ENCODE results near the gene BLID.

BLID gene

DNA sequence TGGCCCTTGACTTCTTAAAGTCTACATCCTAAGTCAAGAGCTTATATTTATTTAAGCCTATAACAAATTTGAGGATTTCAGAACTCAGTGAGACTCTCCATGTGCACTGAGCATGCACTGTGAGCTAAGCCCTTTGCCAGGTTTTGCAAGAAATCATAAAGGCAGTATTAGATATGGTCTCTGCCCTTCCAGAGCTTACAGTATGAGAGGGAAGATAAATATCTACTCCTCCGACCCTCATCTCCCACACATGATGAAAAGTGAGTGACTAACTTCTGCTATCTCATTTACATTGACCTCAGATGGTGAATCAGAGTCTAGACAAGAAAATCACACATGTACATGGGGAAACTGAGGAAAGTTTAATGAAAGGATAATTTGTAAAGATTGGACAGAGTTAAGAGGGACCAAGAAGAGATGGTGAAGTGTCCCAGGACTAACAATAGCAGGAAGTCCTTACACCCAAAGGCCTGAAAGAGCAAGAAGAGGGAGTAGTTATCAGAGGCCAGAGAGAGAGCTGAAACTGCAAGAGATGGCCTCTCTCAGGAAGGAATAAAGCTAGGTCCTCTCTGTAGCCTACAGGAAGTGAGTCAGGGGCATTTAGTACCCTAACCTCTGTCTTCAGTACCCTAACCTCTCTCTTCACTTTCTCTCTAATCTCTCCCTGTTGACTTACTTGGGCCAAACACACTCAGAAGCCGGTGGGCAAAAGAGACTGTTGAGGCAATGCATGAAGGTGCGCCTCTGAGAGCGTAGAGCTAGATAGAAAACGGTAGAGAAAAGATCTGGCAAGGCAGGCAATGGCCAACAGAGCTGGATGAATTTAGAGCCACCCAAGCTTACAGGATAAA lies 23.0 kb upstream of the BLID start:
- no peak for DNase-seq

DNA sequence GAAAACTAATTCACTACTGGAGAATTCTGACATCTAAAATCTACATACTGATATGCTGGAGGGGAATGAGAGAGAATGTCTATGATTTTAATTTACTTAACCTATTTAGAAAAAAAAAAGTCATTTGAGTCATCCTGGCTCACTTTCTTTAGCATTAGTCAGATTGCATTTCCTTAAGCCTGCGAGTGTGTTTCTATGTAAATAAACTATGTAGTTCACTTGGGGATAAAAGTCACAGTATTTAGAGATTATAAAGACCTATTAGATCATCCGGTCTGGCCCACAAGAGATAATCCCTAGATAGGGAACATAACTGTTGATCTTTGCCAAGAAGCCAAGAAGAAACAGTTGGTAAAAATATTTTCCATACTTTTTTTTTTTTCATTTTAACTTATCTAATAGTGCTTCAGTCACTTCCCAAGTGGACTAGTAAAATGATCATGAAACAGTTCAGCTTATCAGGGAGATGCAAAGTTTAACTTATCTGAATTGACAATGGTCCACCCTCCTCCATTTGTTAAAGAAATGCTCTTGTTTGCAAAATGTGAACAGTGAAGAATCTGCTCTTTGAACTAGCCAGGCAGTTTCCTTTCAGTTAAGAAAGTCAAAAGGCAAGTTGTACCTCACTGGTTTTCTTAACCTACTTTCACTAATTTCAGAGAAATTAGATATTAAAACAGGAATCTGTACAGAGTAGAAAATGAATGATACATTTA lies 21.2 kb upstream of the BLID start:
- DNase-seq: no peak

GRCh38 chr11:122131126-122131525 lies 15.1 kb upstream of the BLID start:
- no peak for DNase-seq

- DNase-seq: no peak
Measured at GRCh38 chr11:122128146-122128545, 12.1 kb upstream of the BLID start.

- no peak for DNase-seq
Measured at GRCh38 chr11:122127020-122127419, 11.0 kb upstream of the BLID start.

- DNase-seq: no peak
Measured at GRCh38 chr11:122126024-122126688, 10.1 kb upstream of the BLID start.

DNA sequence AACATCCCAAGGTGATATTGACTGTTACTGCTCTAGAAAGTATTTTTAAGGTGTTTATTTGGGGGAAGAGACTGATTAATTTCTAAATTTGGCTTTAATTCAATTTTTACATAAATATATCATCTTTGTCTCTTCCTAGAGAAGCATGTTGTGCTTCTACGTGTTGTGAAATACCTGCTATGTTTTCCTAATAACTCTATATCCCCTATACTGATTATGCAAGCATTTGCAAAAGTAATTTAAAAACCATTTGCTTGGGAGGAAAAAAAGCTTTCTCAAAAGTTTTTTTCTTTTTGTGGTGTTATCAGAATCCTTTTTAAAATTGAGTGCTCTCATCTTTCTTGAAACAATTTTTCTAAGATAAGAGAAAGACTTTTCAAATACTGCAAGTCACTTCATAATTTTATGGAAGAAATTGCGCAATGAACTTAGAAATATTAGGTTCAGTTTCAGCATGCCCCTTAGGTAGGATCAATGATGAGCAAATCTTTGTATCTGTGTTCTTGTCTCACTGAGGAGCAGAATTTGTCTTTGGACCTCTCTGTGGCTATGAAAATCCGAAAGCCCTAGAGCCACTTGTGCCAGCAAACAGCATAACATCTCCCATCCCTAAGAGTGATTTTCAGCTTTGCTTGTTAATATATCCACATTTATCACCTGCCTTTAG lies 7.4 kb upstream of the BLID start:
- no peak for DNase-seq

DNA sequence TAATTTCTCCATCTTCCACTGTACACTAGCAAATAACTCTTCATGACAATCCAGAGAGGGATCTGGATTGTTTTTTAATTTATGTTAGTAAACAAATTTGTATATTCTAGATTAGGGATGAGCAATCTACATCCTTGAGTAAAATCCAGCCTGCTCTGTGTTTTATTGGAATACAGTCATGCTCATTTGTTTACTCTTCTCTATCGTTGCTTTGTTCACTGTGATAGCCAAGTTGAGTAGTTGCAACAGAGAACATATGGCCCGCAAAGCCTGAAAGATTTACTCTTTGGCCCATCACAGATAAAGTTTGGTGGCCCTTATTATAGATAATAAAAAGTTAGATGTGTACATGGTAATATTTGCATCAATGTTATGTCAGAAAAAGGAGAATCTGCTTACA lies 6.2 kb upstream of the BLID start:
- no peak for DNase-seq

DNA sequence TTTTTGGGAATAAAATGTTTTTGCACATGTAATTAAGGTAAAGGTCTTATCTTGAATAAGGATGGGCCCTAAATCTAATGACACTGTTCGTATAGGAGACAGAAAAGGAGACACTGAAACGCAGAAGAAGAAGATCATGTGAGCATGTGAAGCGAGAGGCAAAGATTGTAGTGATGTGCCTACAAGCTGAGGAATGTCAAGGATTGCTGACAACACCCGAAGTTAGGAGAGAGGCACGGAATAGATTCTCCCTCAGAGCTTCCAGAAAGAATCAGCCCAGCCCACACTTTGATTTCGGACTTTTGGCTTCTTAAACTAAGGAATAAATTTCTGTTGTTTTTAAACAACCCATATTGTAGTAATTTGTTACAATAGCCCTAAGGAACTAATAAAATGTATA lies 4.1 kb upstream of the BLID start:
- DNase-seq: no peak

DNA sequence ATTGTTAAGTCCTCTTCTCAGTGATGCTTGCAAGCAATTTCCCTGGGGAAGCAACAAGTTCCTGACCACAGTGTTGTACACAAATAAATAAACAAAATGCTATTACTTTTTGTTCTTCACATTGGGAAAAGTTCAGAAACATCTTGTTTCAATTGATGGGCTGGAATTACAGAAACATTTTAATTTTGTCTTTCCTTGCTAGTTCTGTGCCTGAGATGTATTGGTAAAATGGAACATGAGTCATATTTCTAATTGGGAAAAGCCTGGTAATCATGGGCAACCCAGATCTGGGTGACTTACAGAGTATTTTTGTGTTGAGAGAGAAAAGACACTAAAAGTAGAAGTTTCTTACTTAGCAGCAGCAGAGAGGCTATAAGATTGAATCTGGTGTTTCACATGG lies 576 bp upstream of the BLID start:
- DNase-seq: no peak

GRCh38 chr11:122114976-122115375 lies 1.0 kb downstream of the BLID start:
- no peak for DNase-seq

- DNase-seq: no peak
Measured at GRCh38 chr11:122113836-122114825, 1.9 kb downstream of the BLID start.

DNA sequence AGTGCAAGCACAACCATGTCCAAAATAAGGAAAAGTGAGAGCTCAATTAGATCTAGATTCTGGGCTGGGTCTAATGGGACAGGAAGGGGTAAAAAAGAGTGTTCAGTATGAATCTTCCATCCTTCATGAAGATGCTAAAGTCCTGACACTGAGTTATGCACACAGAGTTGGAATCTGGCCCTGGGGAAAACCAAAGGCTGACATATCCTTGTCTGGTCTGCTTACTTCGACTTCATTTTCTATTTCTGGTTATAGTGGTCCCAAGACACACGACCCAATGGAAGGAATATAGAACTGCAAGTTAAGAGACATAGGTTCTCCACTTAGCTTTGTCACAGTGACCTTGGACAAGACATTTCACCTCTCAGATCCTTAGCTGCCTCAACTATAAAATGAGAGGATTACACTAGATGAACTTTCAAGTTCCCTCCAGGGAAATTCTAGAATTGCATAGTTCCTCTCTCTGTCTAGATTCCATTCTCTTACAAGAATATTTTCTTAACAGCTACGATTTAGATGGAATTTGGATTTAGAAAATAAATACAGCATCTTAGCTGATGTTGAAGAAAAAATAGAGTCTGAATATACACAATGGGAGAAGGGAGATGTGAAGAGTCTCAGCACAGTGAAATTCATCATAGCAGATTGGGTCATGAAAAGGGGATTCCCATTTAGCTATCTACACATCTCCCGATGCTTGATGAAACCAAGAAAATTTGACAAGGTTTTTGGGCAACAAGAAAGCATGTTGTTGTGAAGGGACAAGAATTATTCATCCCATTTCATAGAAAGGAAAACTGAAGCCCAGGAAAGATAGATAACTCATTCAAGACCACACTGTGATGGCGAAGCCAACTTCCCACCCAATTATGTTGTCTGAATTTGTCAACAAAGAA lies 3.3 kb downstream of the BLID start:
- DNase-seq: no peak

- no peak for DNase-seq
Measured at GRCh38 chr11:122109932-122110331, 6.1 kb downstream of the BLID start.

- no peak for DNase-seq
Measured at GRCh38 chr11:122108828-122109227, 7.2 kb downstream of the BLID start.

GRCh38 chr11:122108192-122108799 lies 7.7 kb downstream of the BLID start:
- no peak for DNase-seq

DNA sequence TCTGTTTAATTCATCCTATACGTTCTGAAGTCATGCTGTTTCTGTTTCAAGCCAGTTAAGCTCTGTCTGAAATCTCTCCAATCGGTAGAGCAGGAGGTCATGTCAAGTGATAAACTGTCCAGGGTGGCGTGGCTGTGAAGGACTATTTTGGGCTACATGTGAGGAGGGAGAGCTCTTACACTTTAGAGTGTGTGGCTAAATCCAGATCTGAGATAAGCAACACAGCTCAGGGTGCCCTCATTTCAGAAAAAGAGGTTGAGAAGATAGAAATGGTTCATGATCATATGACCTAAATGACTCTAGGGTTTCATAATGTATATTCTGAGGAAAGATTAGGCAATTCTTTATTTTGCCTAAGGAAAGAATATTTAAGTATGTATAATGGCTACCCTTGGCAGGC lies 8.4 kb downstream of the BLID start:
- DNase-seq: no peak

DNA sequence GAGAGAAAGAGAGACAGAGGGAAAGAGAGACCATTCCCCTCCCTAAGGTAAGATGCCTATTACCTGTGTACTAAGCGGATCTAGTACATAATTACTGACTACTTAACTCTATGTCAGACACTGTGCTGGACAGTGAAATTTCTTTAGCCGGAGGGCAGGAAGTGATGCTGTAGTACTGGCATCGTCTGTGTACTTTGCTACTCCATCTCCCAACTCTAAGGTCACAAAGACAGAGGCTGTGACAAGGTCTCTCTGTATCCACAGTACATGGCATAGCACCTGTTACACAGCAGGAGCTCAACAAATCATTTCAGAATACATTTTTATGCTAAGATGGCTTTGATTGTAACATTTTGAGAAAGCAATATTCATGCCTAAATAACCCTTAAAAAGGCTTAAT lies 9.0 kb downstream of the BLID start:
- DNase-seq: no peak

DNA sequence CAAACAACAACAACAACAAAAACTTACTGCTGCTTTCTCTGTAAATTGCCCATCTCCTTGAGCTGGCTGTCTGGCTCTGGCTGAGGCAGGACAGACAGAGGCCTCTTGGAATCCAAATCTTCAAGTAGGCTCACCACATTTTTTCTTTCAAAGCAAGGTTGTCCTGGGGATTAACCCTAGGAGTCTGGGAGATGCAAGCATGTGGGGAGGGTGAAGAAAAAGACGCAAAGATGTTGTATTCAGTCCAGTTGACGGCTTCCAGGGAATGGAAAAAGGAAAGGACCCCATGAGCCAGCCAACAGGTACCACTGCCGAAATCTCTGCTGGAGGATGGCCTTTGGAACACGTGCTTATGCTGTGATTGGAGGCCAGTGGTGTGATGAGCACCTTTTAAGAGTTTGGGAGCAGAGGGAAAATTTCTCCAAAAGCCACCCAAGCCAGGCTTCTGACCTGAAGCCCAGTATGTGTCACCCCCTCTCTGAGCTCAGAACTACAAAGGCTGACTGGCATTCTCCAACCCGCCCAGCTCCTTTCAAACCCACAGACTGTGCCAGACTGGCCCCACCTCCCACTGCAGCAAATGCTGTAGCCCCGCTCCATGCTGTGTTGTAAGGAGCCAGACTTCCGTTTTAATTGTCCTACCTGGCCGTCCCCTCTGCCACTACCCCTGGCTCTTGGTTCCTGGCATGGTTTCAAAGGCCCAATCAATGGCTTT lies 10.8 kb downstream of the BLID start:
- DNase-seq: no peak

DNA sequence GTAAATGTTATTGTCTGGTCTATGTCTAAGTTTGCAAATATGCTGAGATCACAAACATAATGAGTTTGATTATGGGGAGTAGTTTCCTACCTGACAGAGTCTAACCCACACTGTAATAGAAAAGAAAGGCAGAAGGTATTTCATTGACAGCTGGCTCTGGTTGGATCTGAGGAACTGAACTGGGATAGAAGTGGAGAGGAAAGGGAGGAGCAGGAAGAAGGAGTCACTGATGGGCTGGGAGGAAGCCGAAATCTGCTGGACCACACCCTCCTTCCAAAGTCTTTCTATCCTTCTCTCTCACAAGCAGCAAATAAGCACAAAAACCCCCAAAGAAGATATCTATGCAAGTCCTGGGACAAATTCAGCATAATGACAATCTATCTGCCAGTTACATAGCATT lies 11.7 kb downstream of the BLID start:
- DNase-seq: no peak

Measured in bone marrow (tissue), 2 donors.